IPS-NIHi11 (cell line): ENCODE measurements around the gene SCARF1.

Source experiments
- DNase-seq: peaks from one replicate; pipeline ENCODE4 v3.0.0; 2012; ENCODE audit warnings: mixed read lengths, low spot score

Gene SCARF1

GRCh38 chr17:1648173-1648962 is 2.8 kb upstream of the SCARF1 start:
- DNase-seq: peak; percentile 41

- no peak for DNase-seq
These were observed 2.3 kb upstream of the SCARF1 start for GRCh38 chr17:1647802-1648171.

- DNase-seq: no peak
These were observed 805 bp upstream of the SCARF1 start for GRCh38 chr17:1646199-1646875.

DNA sequence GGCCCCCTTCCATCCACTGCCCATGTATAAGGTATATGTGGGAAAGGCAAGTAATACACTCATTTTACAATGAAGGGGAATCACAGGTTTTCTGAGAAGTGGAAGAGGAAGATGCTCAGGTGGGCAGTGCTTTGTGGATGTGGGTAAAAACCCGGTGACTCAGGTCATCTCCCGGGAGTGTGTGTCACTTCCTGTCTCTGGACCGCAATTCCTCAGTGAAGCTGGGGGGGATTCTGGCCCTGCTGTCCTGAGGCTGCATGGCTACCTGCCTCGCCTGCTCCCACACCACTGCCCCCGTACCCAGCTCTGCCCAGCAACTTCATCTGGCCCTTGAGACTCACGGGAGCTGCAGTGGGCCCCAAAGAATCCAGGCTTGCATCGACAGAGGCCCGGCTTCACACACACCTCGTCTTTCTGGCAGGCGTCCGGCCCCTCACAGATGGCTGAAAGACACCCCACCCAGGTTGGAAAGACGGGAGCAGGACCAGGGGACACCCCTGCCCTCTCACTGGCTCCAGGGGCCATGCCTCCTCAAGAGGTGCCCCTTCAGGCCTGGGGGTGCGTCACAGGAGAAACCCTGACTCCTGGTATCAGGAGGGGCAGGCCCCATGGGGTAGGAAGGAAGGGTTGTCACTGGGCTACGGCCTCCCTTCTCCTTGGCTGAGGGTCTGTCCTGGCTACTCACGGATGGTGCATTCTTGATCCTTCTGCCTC is 882 bp downstream of the SCARF1 start:
- no peak for DNase-seq

DNA sequence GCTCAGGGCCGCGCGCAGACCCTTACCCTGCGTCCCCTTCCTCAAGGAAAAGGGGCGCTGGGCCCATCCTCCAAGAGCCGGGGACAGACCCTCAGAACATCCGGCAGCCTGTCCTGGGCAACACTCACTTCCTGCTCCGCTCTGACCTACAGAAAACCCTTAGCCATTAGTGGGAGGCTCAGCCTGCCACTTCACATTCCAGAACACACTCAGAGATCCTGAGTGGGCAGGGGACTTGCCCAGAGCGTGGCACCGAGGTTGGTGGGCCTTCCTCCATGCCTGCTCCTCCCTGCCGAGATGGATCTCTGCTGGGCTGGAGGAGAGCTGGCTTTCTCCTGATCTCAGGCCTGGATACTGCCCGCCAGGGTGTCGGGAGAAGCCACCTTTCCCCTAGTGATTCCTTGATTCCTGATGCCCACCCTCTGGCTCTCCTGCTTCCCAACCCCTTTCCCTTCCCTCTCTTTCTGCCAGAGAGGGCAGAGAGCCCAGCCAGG is 1.5 kb downstream of the SCARF1 start:
- DNase-seq: no peak

DNA sequence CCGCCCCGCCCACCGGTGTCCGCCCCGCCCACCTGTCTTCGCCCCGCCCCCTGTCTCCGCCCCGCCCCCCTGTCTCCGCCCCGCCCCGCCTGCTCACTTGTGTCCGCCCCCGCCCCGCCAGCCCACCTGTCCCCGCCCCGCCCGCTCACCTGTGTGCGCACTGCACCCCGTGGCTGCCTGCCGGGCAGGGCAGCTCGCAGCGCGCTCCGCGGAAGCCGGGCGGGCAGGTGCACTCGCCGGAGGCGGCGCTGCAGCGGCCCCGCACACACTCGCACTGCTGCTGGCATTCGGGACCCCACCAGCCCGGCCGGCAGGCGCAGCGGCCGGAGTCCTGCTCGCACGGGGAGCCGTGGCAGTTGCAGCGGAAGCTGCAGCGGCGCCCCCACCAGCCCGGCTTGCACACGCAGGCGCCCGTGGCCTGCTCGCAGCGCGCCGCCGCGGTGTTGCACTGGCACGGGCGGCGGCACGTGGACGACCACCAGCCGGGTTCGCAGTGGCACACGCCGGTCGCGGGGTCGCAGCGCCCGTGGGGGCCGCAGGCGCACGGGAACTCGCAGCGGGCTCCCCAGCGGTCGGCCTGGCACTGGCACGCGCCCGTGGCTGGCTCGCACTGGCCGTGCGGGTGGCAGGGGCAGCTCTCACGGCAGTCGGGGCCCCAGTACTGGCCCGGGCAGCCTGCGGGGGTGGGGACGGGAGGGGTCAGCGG is 2.1 kb downstream of the SCARF1 start:
- DNase-seq: peak; percentile 89

DNA sequence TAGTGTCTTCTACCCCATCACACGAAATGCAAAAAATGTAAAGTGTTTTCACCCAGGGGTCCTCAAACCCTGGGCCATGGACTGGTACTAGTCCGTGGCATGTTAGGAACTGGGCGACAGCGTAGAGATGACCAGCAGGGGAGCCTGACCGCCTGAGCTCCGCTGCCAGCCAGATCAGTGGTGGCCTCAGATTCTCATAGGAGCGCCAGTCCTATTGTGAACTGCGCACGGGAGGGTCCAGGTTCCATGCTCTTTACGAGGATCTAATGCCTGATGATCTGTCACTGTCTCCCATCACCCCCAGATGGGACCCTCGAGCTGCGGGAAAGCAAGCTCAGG is 4.5 kb downstream of the SCARF1 start:
- no peak for DNase-seq

- DNase-seq: no peak
These were observed 5.0 kb downstream of the SCARF1 start for GRCh38 chr17:1640329-1641064.

DNA sequence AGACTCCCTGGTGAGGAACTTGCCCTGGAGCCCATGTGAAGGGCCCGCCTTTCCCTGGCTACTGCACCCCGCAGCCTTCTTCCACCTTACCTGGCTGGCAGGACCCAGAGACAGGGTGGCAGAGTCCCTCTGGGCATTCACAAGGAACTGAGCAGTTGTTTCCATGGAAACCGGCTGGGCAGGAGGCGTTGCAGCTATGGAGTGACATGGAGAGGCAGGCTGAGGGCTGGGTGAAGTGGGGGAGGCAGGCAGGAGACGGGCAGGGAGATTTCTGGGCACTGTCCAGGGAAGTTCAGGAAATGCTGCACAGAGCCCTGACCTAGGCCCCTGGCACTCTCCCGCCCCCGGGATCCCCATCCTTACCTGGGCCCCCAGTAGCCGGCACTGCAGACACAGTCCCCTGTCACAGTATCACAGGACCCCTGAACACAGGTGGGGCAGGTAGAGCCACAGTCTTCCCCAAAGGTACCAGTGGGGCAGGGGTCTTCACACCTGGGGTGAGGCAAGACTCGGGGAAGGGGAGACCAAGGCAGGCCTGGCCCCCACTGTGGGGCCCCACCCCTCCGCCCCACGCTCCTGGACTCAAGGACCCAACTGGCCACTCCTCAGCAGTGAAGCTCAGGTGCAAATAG is 5.9 kb downstream of the SCARF1 start:
- peak; percentile 54 for DNase-seq

DNA sequence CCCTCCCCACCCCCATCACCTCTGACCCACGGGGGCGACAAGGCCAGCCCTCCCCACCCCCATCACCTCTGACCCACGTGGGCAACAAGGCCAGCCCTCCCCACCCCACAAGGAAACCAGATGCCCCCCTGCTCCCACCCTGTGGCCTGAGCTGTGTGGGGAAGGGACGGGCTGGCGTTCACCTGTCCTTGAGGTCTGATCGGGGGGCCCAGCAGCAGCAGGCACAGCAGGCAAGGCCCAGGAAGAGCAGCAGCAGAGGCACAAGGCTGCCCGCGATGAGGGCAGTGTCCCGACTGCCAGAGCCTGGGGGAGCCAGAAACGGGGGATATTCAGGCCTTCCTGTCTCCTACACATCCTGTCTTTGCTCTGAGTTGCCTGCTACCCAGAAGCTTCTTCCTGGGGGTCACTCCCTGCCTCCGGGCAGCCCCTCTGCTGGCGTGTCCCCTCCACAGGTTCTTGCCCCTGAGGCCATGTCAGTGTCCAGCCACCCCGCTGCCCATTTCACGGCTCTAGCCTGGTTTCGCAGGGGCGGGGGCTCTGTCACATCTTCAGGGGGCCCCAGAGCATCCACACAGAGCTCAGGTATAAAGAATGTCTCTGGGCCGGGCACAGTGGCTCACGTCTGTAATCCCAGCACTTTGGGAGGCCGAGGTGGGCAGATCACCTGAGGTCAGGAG is 6.8 kb downstream of the SCARF1 start:
- DNase-seq: no peak

DNA sequence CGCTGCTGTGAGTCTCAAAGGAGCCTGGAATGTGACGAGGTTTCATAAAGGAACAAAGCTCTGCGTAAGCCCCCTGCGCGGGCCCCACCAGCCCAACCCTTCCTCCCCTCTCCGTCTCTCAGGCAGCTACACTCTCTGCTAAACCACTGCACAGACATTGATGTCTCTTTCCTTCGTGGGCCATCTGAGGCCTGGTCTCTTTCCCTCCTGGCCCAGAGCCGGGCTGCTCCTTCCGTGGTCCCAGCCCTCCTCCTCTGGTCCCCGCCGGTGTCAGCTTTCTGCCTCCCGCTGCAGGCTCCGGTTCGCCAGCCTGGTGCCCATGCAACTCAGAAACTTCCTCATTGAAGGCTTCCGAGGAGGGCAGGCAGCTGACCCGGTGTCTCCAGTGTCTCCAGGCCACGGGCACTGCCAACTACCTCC is 7.4 kb downstream of the SCARF1 start:
- DNase-seq: no peak

DNA sequence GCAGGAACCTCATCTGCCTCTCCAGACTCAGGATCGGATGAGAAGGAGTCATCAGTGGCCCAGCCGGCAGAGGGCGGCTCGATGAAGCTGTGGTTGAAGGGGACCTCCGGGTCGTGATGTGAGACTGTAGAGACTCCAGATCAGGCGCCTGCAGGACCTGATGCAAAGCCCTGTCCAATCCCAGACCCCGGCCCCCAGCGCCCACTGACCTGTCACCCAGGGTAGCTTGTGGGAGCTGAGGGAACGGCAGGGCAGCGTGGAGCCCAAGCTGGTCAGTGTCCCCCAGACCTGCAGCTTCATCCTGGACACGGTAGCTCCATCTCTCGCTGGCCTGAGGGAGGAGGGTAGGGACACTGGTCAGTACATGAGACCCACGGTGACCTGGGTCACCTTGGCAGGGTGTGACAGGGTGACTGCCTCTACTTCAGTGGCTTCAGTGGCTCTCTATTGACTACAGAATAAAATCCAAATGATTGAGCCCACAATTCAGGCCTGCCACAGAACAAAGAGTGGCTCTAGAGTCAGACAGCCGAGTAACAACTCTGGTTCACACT is 8.7 kb downstream of the SCARF1 start:
- no peak for DNase-seq

GRCh38 chr17:1635675-1636465 is 9.7 kb downstream of the SCARF1 start:
- DNase-seq: no peak

GRCh38 chr17:1634841-1635650 is 10.5 kb downstream of the SCARF1 start:
- DNase-seq: no peak

DNA sequence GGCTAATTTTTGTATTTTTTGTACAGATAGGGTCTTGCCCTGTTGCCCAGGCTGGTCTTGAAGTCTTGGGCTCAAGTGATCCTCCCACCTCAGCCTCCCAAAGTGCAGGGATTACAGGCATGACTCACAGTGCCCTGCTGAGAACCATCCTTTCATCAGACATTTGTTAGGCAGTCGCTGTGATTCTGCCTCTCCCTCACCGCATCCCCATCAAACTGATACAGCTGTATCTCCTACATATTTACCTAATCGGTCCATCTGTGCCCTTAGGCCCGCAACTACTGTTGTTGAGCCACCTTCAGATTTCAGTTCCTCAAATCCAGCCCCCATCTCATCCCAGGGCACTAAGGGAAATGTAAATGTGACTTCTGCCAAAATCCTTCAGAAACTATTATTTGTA is 14.9 kb downstream of the SCARF1 start:
- no peak for DNase-seq

- DNase-seq: peak; percentile 51
These were observed 15.8 kb downstream of the SCARF1 start for GRCh38 chr17:1629504-1630310.

DNA sequence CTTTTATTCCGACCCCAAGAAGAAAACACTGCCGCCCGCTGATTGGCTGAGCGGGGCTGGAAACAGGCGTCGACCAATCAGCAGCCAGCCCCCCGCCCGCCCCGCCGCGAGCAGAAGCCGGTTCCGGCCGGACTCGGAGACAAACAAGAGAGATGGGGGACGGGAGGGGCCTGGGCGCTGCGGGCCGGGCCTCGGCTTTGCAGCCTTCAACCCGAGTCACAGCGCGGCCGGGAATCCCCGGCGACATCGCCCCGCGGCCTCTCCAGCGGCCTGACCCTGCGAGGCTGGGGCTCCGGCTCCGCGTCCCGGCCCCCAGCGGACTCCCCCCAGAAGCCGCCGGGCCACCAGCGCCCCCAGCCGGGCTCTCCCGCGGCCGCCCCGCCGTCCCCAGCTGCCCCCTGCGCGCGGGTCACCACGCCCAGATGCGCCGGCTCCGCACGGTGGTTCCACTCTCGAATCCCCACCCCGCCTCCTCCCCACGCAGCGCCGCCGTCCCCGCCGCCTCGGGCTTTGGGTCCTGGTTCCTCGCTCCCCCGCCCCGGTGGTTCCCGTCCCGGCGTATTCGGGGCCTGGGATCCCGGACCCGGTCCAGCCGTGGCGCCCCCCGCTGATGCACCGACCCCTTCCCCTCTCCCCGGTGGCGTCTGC is 16.6 kb downstream of the SCARF1 start:
- peak; percentile 98 for DNase-seq
